ENCODE data around the gene SUPT4H1.

DNA sequence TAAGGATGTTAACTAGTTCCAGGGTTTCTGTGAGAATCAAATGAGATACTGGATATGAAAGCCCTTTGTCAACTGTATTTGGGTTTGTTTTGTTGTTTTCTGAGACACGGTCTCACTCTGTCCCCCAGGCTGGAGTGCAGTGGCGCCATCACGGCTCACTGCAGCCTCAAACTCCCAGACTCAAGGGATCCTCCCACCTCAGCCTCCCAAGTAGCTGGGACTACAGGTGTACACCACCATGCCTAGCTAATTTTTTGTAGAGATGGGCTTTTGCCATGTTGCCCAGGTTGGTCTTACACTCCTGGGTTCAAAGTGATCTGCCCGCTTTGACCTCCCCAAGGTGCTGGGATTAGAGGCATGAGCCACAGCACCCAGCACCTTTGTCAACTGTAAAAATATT is 8.9 kb downstream of the SUPT4H1 start:
- TF ChIP-seq TAF1 (IDR thresholded peaks at IDR 0.05; ENCODE audit: borderline replicate concordance, insufficient read depth, low read length): no peak
- no peak for TF ChIP-seq SIN3A (IDR thresholded peaks at IDR 0.05; ENCODE audit: borderline replicate concordance, insufficient read depth, low read length)
- TF ChIP-seq POLR2AphosphoS5 (IDR thresholded peaks at IDR 0.05; ENCODE audit: low read depth, low read length): no peak
